Suprapubic skin (tissue), 4 donors: ENCODE measurements around the gene RBMS1. TPM values are rescaled to one million over a fixed set of nuclear protein-coding genes. Genes with fewer than 3 reads are reported as not detected.

Source experiments
- DNase-seq, 2 donors: peaks; one replicate each; pipeline ENCODE4 v3.0.0-alpha.2; 2019; ENCODE audit warnings: low spot score in 2 of 2
- H3K27ac ChIP-seq: fragments of 200-600 bp; sonication (generic); one replicate; pipeline ENCODE4 v1.5.1; 2019
- H3K27me3 ChIP-seq: fragments of 200-600 bp; sonication (generic); one replicate; pipeline ENCODE4 v1.5.1; 2019
- H3K36me3 ChIP-seq: fragments of 200-600 bp; sonication (generic); one replicate; pipeline ENCODE4 v1.5.1; 2019
- H3K4me1 ChIP-seq: fragments of 200-600 bp; sonication (generic); one replicate; pipeline ENCODE4 v1.5.1; 2019
- H3K4me3 ChIP-seq: fragments of 200-600 bp; sonication (generic); one replicate; pipeline ENCODE4 v1.5.1; 2019; ENCODE audit warnings: mild to moderate bottlenecking
- H3K9me3 ChIP-seq: fragments of 200-600 bp; sonication (generic); one replicate; pipeline ENCODE4 v1.5.1; 2019
- EP300 ChIP-seq: sonication (generic); formaldehyde crosslinking; IDR thresholded peaks from one replicate; pipeline ENCODE4 v1.6.1; 2017; ENCODE audit warnings: antibody characterized with exemption
- POLR2A ChIP-seq, 2 donors: fragments of 450-650 bp; IDR thresholded peaks; one replicate each; pipeline ENCODE4 v1.6.1; 2017; ENCODE audit warnings: antibody characterized with exemption in 2 of 2, mild to moderate bottlenecking in 2 of 2, moderate library complexity in 2 of 2
- POLR2AphosphoS5 ChIP-seq, 3 donors: sonication (generic); formaldehyde crosslinking; IDR thresholded peaks; one replicate each; pipeline ENCODE4 v1.6.1; 2017; ENCODE audit warnings: antibody characterized with exemption in 3 of 3
- WGBS: methylation state at CpG from one replicate; pipeline ENCODE4 v1.1.5; 2018; 5-methylcytosine and 5-hydroxymethylcytosine counted together
- total RNA-seq, 4 donors: library from RNA; depleted of rRNA; stranded (reverse); fragments of >200 nt; gene quantifications; one replicate each; pipeline ENCODE4 v1.1.0, GENCODE V29; 2016
- TF ChIP-seq, protein P1 (sequence below), 2 donors: fragments of 200-600 bp in 1 of 2; fragments of 450-650 bp in 1 of 2; sonication (generic) in 1 of 2; IDR thresholded peaks; one replicate each; pipeline ENCODE4 v1.5.1; 2016 to 2019; ENCODE audit warnings: antibody characterized with exemption in 2 of 2, mild to moderate bottlenecking in 1 of 2, moderate library complexity in 1 of 2

RBMS1 gene
- total RNA-seq, 4 donors from 2014 or later: 55.7 to 92.2 (median 62.2) TPM

DNA sequence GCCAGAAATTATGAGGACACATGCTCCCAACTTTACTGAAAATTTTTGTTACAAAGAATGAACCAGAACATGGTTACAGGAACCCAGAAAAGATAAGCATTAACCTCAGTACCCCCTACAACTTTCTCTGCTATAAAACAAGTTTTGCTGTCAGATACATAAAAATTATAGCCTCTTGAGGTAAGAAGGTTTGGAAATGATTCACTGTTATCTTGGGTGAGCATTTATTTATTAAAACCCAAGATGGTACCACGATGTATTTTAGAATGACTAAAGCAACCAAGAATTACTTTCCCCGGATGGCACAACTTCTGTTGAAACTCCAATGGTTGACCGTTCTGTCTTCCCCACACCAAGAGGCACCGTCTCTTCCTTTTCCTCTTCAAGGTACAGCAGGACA lies 72.9 kb downstream of the RBMS1 start:
- H3K27me3 ChIP-seq: no peaks in the 10 kb centered on the region
- H3K4me1 ChIP-seq: peaks cover 23% of the 10 kb centered on the region
- WGBS: 95% methylated on average over 4 of the region's 4 CpGs
- no peak overlapping the region for H3K4me3 ChIP-seq
- no peak overlapping the region for H3K27ac ChIP-seq
- no peaks in the 10 kb centered on the region for H3K36me3 ChIP-seq
- DNase-seq: no peak
- TF ChIP-seq EP300: no peak
- TF ChIP-seq POLR2AphosphoS5 (IDR thresholded peaks at IDR 0.05): no peak
- TF ChIP-seq, protein P1, sequence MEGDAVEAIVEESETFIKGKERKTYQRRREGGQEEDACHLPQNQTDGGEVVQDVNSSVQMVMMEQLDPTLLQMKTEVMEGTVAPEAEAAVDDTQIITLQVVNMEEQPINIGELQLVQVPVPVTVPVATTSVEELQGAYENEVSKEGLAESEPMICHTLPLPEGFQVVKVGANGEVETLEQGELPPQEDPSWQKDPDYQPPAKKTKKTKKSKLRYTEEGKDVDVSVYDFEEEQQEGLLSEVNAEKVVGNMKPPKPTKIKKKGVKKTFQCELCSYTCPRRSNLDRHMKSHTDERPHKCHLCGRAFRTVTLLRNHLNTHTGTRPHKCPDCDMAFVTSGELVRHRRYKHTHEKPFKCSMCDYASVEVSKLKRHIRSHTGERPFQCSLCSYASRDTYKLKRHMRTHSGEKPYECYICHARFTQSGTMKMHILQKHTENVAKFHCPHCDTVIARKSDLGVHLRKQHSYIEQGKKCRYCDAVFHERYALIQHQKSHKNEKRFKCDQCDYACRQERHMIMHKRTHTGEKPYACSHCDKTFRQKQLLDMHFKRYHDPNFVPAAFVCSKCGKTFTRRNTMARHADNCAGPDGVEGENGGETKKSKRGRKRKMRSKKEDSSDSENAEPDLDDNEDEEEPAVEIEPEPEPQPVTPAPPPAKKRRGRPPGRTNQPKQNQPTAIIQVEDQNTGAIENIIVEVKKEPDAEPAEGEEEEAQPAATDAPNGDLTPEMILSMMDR (IDR thresholded peaks at IDR 0.05): no peak
- no peak for TF ChIP-seq POLR2A (IDR thresholded peaks at IDR 0.05)
- H3K9me3 ChIP-seq: no peaks in the 10 kb centered on the region

DNA sequence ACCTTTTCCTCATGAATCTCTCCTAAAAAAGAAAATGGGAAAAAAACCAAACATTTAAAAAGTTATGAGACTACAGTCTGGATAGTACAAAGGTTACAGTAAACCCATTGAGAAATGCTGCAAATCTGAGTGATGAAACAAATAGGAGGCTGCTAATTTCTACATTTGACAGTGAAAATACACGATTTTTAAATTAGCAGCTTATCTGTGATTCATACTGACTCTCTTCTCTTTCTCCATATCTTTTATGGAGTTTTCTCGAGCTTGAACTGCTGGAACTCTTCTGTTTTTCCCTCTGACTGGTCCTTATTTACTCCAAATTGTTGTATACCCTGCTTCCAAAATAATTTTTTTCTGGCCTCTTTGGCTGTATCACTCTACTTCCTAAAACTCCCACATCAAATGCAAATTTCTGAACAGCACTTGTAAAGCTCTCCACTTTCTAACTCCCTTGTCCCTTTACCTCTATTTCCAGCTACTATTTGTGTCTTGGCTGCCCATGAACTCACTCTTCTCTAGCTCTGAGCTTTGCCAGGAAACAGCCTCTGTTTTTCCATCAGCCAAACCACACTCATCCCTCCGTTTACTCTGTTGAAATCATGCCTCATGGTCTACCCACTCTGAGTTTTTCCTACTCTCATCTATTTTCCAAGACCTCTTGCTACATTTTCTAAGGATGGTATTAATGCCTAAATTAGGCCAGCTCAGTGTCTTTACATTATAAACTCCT lies 73.7 kb downstream of the RBMS1 start:
- Histone ChIP-seq H3K4me1 (peaks cover 24% of the 10 kb centered on the region), H3K9me3 (no peaks in the 10 kb centered on the region), H3K36me3 (no peaks in the 10 kb centered on the region), H3K27ac (no peak overlapping the region), H3K27me3 (no peaks in the 10 kb centered on the region), H3K4me3 (no peak overlapping the region)
- DNase-seq: no peak
- WGBS: 56% methylated on average over 3 of the region's 3 CpGs
- TF ChIP-seq EP300: no peak
- TF ChIP-seq, protein P1 (IDR thresholded peaks at IDR 0.05): no peak
- TF ChIP-seq POLR2AphosphoS5 (IDR thresholded peaks at IDR 0.05): no peak
- no peak for TF ChIP-seq POLR2A (IDR thresholded peaks at IDR 0.05)

DNA sequence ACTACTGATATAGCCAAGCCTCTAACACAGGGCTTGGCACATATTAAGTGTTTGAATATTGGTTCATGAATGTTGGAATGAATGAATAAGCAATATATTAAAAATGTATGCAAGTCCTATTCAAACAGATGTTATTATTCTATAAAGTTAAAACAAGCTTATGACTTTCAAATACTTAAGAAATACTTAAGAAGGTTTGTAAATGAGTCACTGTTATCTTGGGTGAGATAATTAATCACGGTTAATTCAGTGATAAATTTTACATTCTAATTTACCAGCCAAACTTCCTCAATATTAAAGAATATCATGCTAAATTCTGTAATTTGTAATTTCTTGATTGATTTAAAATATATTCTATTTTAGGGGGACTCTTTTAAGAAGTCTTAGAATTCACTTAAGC lies 74.8 kb downstream of the RBMS1 start:
- Histone ChIP-seq H3K4me3 (no peak overlapping the region), H3K27me3 (no peaks in the 10 kb centered on the region), H3K36me3 (no peaks in the 10 kb centered on the region), H3K9me3 (no peaks in the 10 kb centered on the region), H3K4me1 (peaks cover 24% of the 10 kb centered on the region), H3K27ac (no peak overlapping the region)
- 45% methylated on average over 1 of the region's 1 CpG for WGBS
- no peak for DNase-seq
- TF ChIP-seq EP300: no peak
- no peak for TF ChIP-seq POLR2A (IDR thresholded peaks at IDR 0.05)
- no peak for TF ChIP-seq POLR2AphosphoS5 (IDR thresholded peaks at IDR 0.05)
- TF ChIP-seq, protein P1 (IDR thresholded peaks at IDR 0.05): no peak

DNA sequence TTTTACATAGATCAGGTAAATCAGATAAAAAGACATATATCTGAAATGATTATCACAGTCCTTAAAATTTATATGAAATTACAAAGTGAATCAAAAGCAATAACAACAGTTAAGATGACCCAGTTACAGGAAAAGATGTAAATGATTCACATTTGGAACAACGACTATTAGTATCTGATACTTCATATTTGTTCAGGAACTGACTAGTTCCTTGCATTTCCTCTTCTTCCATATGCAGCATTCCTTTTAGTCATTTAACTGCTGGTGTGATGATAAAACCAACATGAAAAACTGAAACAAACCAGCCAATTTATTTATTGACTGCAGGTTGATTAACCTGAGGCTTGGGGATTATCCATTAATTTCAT lies 75.2 kb downstream of the RBMS1 start:
- no peak overlapping the region for H3K4me3 ChIP-seq
- no peaks in the 10 kb centered on the region for H3K27me3 ChIP-seq
- no peaks in the 10 kb centered on the region for H3K9me3 ChIP-seq
- no peak overlapping the region for H3K27ac ChIP-seq
- DNase-seq: no peak
- TF ChIP-seq EP300: no peak
- TF ChIP-seq POLR2AphosphoS5 (IDR thresholded peaks at IDR 0.05): no peak
- TF ChIP-seq, protein P1 (IDR thresholded peaks at IDR 0.05): no peak
- TF ChIP-seq POLR2A (IDR thresholded peaks at IDR 0.05): no peak
- no peaks in the 10 kb centered on the region for H3K36me3 ChIP-seq
- peaks cover 24% of the 10 kb centered on the region for H3K4me1 ChIP-seq
- 33% methylated on average over 1 of the region's 1 CpG for WGBS

DNA sequence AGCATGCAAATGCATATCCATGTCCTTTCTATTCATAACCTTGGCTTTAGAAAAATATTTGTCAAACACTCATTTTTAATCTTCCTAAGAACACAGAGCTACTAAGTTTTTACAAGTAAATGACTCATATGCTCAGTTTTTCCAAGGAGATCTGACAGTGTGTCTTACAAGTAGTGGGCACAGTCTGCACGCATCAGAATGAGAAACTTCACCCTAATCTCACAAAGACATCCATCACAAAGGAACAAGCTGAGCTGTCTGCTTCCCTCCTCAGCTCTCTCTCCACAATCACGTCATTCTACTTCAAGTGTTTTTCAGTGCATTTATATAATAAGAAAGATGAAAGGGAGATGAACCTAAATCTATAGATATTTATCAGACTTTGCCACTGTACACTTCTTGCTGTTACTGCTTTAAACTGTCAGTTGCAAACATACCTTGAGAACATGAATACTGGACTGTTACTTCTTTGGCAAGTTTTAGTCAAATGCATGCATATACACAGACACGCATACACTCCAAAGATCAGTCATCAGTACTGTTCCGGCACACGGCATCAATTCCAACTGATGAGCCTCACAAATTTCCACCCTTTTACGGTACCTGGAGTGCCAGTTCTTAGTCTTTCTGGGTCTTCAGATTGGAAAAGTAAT lies 75.7 kb downstream of the RBMS1 start:
- H3K4me1 ChIP-seq: peaks cover 24% of the 10 kb centered on the region
- no peak for DNase-seq
- no peak overlapping the region for H3K4me3 ChIP-seq
- no peaks in the 10 kb centered on the region for H3K27me3 ChIP-seq
- TF ChIP-seq EP300: no peak
- no peak for TF ChIP-seq POLR2AphosphoS5 (IDR thresholded peaks at IDR 0.05)
- TF ChIP-seq POLR2A (IDR thresholded peaks at IDR 0.05): no peak
- TF ChIP-seq, protein P1 (IDR thresholded peaks at IDR 0.05): no peak
- H3K27ac ChIP-seq: no peak overlapping the region
- H3K9me3 ChIP-seq: no peaks in the 10 kb centered on the region
- H3K36me3 ChIP-seq: no peaks in the 10 kb centered on the region
- WGBS: 73% methylated on average over 6 of the region's 6 CpGs
